ENCODE data around the gene ASTN1.

The ASTN1 gene

GRCh38 chr1:176809292-176809691 is 355.2 kb downstream of the ASTN1 start:
- no peak for TF ChIP-seq CTCF (IDR thresholded peaks at IDR 0.05; ENCODE audit: insufficient read depth, low read depth, low read length, missing control alignments)
- H3K4me3 ChIP-seq (ENCODE audit: low read length), result no peak overlapping the region
- no peak for DNase-seq (ENCODE audit: low read depth)

All from epithelial cell of esophagus (primary cell).